GM21360 (cell line): ENCODE data around the gene PTPN2.

Experiments
- ATAC-seq: cut with Tn5 transposase; IDR thresholded peaks from one replicate; pipeline ENCODE4 v1.9.1; 2021; ENCODE audit warnings: mild to moderate bottlenecking, moderate library complexity; ENCODE audit not compliant: unreplicated experiment

Gene PTPN2

GRCh38 chr18:12860530-12860929 is 23.5 kb downstream of the PTPN2 start:
- no peak for ATAC-seq

- ATAC-seq, result no peak
Observed at GRCh38 chr18:12858991-12859390, 25.0 kb downstream of the PTPN2 start.

- ATAC-seq, result no peak
Observed at GRCh38 chr18:12857991-12858544, 26.0 kb downstream of the PTPN2 start.

GRCh38 chr18:12857215-12857905 is 26.7 kb downstream of the PTPN2 start:
- no peak for ATAC-seq

GRCh38 chr18:12855916-12856315 is 28.1 kb downstream of the PTPN2 start:
- ATAC-seq, result no peak

GRCh38 chr18:12852566-12853315 is 31.3 kb downstream of the PTPN2 start:
- no peak for ATAC-seq

GRCh38 chr18:12851716-12852115 is 32.3 kb downstream of the PTPN2 start:
- ATAC-seq, result no peak

- ATAC-seq, result no peak
Observed at GRCh38 chr18:12849548-12849947, 34.5 kb downstream of the PTPN2 start.

GRCh38 chr18:12848405-12848804 is 35.6 kb downstream of the PTPN2 start:
- no peak for ATAC-seq

GRCh38 chr18:12844391-12844790 is 39.6 kb downstream of the PTPN2 start:
- no peak for ATAC-seq

GRCh38 chr18:12843420-12844350 is 40.4 kb downstream of the PTPN2 start:
- no peak for ATAC-seq

- no peak for ATAC-seq
Observed at GRCh38 chr18:12842459-12843380, 41.3 kb downstream of the PTPN2 start.

GRCh38 chr18:12841070-12841469 is 43.0 kb downstream of the PTPN2 start:
- no peak for ATAC-seq

GRCh38 chr18:12840382-12840781 is 43.7 kb downstream of the PTPN2 start:
- no peak for ATAC-seq

- peak; percentile 73 for ATAC-seq
Observed at GRCh38 chr18:12839526-12840196, 44.4 kb downstream of the PTPN2 start.

GRCh38 chr18:12839057-12839525 is 44.9 kb downstream of the PTPN2 start:
- peak; percentile 35 for ATAC-seq

- ATAC-seq, result no peak
Observed at GRCh38 chr18:12838178-12838634, 45.8 kb downstream of the PTPN2 start.

- ATAC-seq, result no peak
Observed at GRCh38 chr18:12837747-12838146, 46.3 kb downstream of the PTPN2 start.

GRCh38 chr18:12836551-12836950 is 47.5 kb downstream of the PTPN2 start:
- ATAC-seq, result no peak
